Ishikawa (cell line): Measurements from ENCODE around the gene IL1RL2.

Experiments
- CEBPB ChIP-seq: IDR thresholded peaks from 2 replicates; pipeline ENCODE4 v1.6.1; 2012
- REST ChIP-seq: IDR thresholded peaks from 2 replicates; pipeline ENCODE4 v1.6.1; 2012; ENCODE audit warnings: low read depth, mild to moderate bottlenecking

GRCh38 chr2:102258386-102259074 lies 71.7 kb downstream of the IL1RL2 start:
- TF ChIP-seq REST = no peak
- no peak for TF ChIP-seq CEBPB
